Fibroblast of skin of scalp (primary cell): ENCODE data around the gene DOCK9.

Experiments
- DNase-seq: peaks from one replicate; pipeline ENCODE4 v3.0.0-alpha.2; 2013

DOCK9 gene

GRCh38 chr13:98945863-98946605, 31.8 kb downstream of the DOCK9 start:
- DNase-seq = no peak

DNA sequence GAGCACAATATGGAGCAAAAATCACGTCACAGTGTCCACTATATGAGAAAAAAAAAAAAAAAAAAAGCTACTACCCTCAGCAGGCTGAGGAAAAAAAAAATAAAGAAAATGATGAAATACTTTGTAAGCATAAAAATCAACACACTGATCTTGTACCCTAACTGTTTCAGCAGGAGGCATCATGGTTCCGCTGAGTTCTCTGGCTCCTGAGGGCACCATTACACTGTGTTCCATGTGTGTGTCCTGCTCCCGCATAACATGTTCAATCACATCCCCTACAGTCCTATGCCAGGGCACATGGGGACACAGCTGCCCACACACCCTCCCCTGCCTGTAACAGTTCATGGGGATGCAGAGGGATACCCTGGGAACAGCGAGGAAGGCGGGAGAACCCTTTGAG, 33.5 kb downstream of the DOCK9 start:
- peak; percentile 28 for DNase-seq

GRCh38 chr13:98942997-98943396, 34.9 kb downstream of the DOCK9 start:
- DNase-seq = no peak

- no peak for DNase-seq
Measured at GRCh38 chr13:98942485-98942884, 35.4 kb downstream of the DOCK9 start.

DNA sequence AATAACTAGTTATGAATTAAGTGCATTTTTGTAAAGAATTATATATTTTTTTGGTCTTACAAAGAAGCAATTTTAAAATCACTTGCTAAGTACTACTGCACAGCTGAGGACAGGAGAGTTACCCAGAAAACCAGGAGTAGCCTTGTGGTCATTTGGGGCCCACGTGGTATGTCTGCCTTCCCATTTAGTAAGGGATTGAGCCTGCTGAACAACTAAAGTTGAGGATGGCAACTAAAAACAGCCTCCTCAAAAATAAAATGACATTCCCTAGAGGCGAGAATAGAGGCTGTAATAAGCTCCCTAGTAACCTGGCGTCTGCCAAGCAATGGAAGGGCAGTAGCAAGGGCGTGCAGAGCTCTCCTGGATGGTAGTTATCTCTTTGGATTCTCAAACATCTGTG, 36.3 kb downstream of the DOCK9 start:
- DNase-seq = no peak

GRCh38 chr13:98941126-98941525, 36.7 kb downstream of the DOCK9 start:
- no peak for DNase-seq

GRCh38 chr13:98940325-98941001, 37.4 kb downstream of the DOCK9 start:
- DNase-seq = no peak

GRCh38 chr13:98939660-98940191, 38.1 kb downstream of the DOCK9 start:
- DNase-seq = no peak

DNA sequence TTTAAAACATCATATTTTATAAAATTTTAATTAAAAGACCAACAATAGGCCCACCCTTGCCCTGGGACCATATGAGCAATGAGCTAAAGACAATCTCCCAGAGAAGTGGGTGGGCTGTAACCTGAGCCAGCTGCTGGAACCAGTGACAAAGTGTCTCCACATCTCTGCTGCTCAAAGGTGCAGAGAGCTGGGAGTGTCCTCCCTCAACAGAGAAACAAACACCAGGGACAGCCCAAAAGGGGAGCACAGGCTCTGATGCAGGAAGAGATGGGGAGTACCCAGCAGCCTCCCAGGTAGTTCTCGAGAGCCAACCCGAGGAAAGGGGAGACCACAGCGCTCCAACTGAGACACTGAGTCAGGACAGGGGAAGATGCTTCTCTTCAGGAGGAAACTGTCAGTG, 39.1 kb downstream of the DOCK9 start:
- no peak for DNase-seq

- DNase-seq = no peak
Measured at GRCh38 chr13:98937911-98938381, 39.9 kb downstream of the DOCK9 start.

GRCh38 chr13:98934243-98934642, 43.6 kb downstream of the DOCK9 start:
- DNase-seq = no peak

GRCh38 chr13:98930151-98930591, 47.7 kb downstream of the DOCK9 start:
- no peak for DNase-seq

- DNase-seq = peak; percentile 47
Measured at GRCh38 chr13:98927951-98928927, 49.6 kb downstream of the DOCK9 start.

DNA sequence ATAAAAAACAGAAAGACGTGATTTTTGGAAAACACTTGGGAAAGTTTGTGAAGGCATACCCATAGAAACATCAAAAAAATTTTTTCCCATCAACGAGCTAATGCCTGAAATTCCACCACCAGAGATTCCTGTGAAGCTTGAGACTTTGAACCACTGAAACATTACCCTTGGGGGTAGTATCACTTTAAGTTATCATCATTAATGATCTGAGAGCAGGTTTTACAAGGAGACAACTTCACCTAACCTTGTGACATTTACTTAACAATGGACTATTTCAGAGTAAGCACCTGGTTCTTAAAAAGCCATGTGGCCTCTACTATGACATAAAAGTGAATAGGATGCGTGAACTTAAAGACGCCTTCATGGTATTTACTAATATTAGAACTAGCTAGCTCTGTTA, 51.9 kb downstream of the DOCK9 start:
- no peak for DNase-seq

- DNase-seq = no peak
Measured at GRCh38 chr13:98923641-98924397, 54.0 kb downstream of the DOCK9 start.

- DNase-seq = no peak
Measured at GRCh38 chr13:98922306-98922705, 55.6 kb downstream of the DOCK9 start.

DNA sequence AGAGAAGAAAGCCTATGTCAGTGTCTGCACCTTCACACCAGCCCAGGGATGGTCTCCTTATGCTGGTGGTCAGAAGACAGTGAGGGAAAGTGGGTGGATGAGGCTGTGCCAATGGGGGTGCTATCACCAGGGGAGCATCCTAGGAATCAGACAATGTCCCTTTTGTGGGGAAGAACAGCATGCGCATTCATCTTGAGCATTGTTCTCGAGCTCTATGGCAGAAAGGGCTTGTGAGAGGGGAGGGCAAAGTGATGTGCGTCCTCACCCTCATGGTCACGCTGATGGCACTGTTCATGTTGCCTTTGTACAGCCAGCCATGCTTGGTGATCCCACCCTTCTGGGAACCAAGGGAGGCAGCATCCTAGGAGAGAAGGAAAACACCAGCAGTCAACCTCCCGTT, 56.1 kb downstream of the DOCK9 start:
- no peak for DNase-seq

- DNase-seq = no peak
Measured at GRCh38 chr13:98921015-98921580, 56.8 kb downstream of the DOCK9 start.

GRCh38 chr13:98919566-98919965, 58.3 kb downstream of the DOCK9 start:
- DNase-seq = no peak

DNA sequence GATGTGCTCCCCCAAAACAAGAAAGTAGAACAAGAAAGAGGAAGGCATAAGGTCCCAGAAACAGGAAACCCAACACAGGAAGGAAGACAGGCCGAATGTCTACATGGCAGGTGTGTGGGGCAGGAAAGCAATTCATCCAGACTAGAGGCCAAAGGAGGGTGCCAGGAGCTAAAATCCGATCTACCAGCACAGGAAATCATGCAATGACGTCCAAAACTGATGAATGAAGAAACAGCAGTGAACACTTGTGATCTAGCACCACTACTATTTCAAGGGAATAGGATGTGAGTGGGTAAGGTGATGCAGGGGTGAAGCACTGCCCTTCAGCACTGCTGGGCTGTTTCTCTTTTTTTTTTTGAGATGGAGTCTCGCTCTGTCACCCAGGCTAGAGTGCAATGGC, 59.1 kb downstream of the DOCK9 start:
- no peak for DNase-seq

GRCh38 chr13:98917116-98917515, 60.7 kb downstream of the DOCK9 start:
- DNase-seq = no peak

DNA sequence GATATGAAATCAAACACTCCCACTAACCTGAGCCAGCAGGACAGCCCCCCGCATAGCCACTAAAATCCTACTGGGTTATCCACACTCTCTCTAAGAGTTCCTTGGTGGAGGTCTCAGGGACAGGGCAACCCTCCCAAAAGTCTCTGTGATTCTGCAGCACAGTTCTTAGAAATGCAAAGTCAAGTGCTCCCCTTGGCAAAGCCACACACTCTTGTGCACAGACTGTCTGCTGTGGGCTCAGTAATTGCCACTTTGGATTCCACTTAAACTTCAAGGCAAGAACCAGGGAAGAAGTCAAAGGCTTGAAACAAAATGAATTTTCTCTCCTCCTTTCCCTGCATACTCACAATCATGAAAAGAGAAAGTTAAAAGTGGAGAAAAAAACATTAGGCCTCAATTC, 61.5 kb downstream of the DOCK9 start:
- DNase-seq = no peak
